Trophoblast cell (in vitro differentiated cells and primary cell): ENCODE data around the gene DUSP19.

Experiments used
- DNase-seq, 2 donors: peaks; one replicate each; pipeline ENCODE4 v3.0.0-alpha.2; 2016
- H2AFZ ChIP-seq: 2 replicates; pipeline ENCODE4 v1.6.1; 2013; ENCODE audit warnings: low read length, moderate library complexity, mild to moderate bottlenecking; ENCODE audit not compliant: insufficient read depth, poor library complexity
- H2AK5ac ChIP-seq: 2 replicates; pipeline ENCODE4 v1.6.1; 2013; ENCODE audit warnings: mild to moderate bottlenecking, low read length
- H2BK120ac ChIP-seq: 2 replicates; pipeline ENCODE4 v1.6.1; 2013; ENCODE audit warnings: low read length, mild to moderate bottlenecking, moderate library complexity; ENCODE audit not compliant: insufficient read depth, poor library complexity
- H2BK12ac ChIP-seq: 2 replicates; pipeline ENCODE4 v1.6.1; 2013; ENCODE audit warnings: mild to moderate bottlenecking, low read length, moderate library complexity
- H2BK5ac ChIP-seq: 2 replicates; pipeline ENCODE4 v1.6.1; 2013; ENCODE audit warnings: low read length, low read depth, moderate library complexity, mild to moderate bottlenecking; ENCODE audit not compliant: poor library complexity
- H3K14ac ChIP-seq: 2 replicates; pipeline ENCODE4 v1.6.1; 2013; ENCODE audit warnings: mild to moderate bottlenecking, low read length
- H3K18ac ChIP-seq: 2 replicates; pipeline ENCODE4 v1.6.1; 2013; ENCODE audit warnings: mild to moderate bottlenecking, low read length
- H3K23ac ChIP-seq: 2 replicates; pipeline ENCODE4 v1.6.1; 2013; ENCODE audit warnings: low read length
- H3K27ac ChIP-seq: 2 replicates; pipeline ENCODE4 v1.5.1; 2013; ENCODE audit warnings: low read depth, mild to moderate bottlenecking, inconsistent platforms, low read length, moderate library complexity
- H3K27me3 ChIP-seq: 2 replicates; pipeline ENCODE4 v1.6.1; 2013; ENCODE audit warnings: inconsistent platforms, mild to moderate bottlenecking, low read length, moderate library complexity; ENCODE audit not compliant: insufficient read depth
- H3K36me3 ChIP-seq, 2 experiments: 1 replicate in 1 of 2; 2 replicates in 1 of 2; pipeline ENCODE4 v1.6.1; 2013; ENCODE audit warnings: low read length in 2 of 2, mild to moderate bottlenecking in 2 of 2, moderate library complexity in 1 of 2; ENCODE audit not compliant: insufficient read depth in 2 of 2, control insufficient read depth in 1 of 2
- H3K4ac ChIP-seq: 2 replicates; pipeline ENCODE4 v1.6.1; 2013; ENCODE audit warnings: low read depth, mild to moderate bottlenecking, low read length, moderate library complexity
- H3K4me1 ChIP-seq, 2 experiments: 1 replicate in 1 of 2; 2 replicates in 1 of 2; pipeline ENCODE4 v1.6.1; 2013; ENCODE audit warnings: low read length in 2 of 2, mild to moderate bottlenecking in 2 of 2, moderate library complexity in 1 of 2; ENCODE audit not compliant: insufficient read depth in 2 of 2, control insufficient read depth in 1 of 2
- H3K4me2 ChIP-seq: 2 replicates; pipeline ENCODE4 v1.6.1; 2013; ENCODE audit warnings: inconsistent platforms, mild to moderate bottlenecking, low read length, moderate library complexity
- H3K4me3 ChIP-seq: 2 replicates; pipeline ENCODE4 v1.5.1; 2013; ENCODE audit warnings: mild to moderate bottlenecking, low read depth, low read length, inconsistent platforms
- H3K79me1 ChIP-seq: one replicate; pipeline ENCODE4 v1.6.1; 2013; ENCODE audit warnings: low read length
- H3K79me2 ChIP-seq: 2 replicates; pipeline ENCODE4 v1.6.1; 2013; ENCODE audit warnings: low read length, mild to moderate bottlenecking; ENCODE audit not compliant: control insufficient read depth, insufficient read depth, poor library complexity
- H3K9ac ChIP-seq: 2 replicates; pipeline ENCODE4 v1.6.1; 2013; ENCODE audit warnings: mild to moderate bottlenecking, low read length
- H3K9me3 ChIP-seq: 2 replicates; pipeline ENCODE4 v1.6.1; 2013; ENCODE audit warnings: low read depth, mild to moderate bottlenecking, control low read depth, inconsistent platforms, low read length; ENCODE audit not compliant: insufficient read depth
- H4K12ac ChIP-seq: 2 replicates; pipeline ENCODE4 v1.6.1; 2013; ENCODE audit warnings: low read depth, mild to moderate bottlenecking, low read length, moderate library complexity
- H4K8ac ChIP-seq: 2 replicates; pipeline ENCODE4 v1.6.1; 2013; ENCODE audit warnings: low read depth, mild to moderate bottlenecking, low read length, moderate library complexity
- H4K91ac ChIP-seq: one replicate; pipeline ENCODE4 v1.6.1; 2013; ENCODE audit warnings: low read depth, mild to moderate bottlenecking, low read length, moderate library complexity
- WGBS: extraction: QIAGEN DNeasy Blood & Tissue Kit; methylation state at CpG from one replicate; pipeline ENCODE4 v1.1.7; 2013; ENCODE audit warnings: missing lambda C conversion rate; ENCODE audit not compliant: insufficient read length, insufficient coverage; ENCODE audit errors: extremely low coverage; 5-methylcytosine and 5-hydroxymethylcytosine counted together

DUSP19 gene

DNA sequence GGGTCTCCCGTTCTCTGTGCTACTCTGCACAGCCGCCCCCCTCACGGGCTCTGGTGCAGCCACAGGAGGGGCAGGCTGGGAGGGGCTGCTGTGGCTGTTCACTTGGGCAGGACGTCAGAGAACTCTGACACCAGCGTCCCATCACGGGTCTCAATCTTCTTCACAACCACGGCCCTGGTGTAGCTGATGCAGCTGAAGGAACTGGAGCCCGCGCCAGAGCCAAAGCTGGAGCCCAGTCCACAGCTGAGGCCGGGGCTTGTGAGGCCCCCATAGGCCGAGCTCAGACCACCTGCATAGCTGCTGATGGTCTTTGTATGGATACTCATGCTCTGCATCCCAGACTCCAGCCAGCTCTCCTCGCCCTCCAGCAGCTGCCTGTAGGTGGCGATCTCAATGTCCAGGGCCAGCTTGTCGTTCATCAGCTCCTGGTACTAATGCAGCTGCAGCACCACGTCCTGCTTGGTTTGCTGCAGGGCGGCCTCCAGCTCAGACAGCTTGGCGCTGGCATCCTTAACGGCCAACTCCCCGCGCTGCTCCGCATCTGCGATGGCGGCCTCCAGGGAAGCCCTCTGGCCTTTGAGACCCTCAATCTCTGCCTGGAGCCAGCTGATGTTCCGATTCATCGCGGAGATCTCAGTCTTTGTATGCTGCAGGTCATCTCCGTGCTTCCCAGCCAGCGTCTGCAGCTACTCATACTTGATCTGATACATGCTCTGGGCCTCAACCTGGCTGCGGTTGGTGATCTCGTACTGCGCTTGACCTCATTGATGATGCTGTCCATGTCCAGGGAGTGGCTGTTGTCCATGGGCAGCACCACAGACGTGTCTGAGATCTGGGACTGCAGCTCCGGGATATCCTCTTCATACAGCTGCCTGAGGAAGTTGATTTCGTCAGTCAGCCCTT lies 7.4 kb upstream of the DUSP19 start:
- H3K14ac ChIP-seq, result no peak overlapping the region
- H3K4me1 ChIP-seq, result no peaks in the 10 kb centered on the region
- peaks cover 13% of the 10 kb centered on the region for H3K9me3 ChIP-seq
- DNase-seq, result peak; percentile 39 to 73
- H3K36me3 ChIP-seq, result no peaks in the 10 kb centered on the region
- H3K4me3 ChIP-seq, result no peak overlapping the region
- no peaks in the 10 kb centered on the region for H3K27me3 ChIP-seq
- H3K79me1 ChIP-seq, result no peaks in the 10 kb centered on the region
- no peak overlapping the region for H2BK120ac ChIP-seq
- no peaks in the 10 kb centered on the region for H3K79me2 ChIP-seq
- H2AFZ ChIP-seq, result no peak overlapping the region
- H2BK12ac ChIP-seq, result no peak overlapping the region
- H3K9ac ChIP-seq, result no peak overlapping the region
- no CpG with 5 or more reads among the region's 34 CpGs for WGBS
- no peak overlapping the region for H3K23ac ChIP-seq
- no peak overlapping the region for H3K4ac ChIP-seq
- H3K27ac ChIP-seq, result no peak overlapping the region
- no peak overlapping the region for H4K91ac ChIP-seq
- no peak overlapping the region for H3K18ac ChIP-seq
- H4K8ac ChIP-seq, result peak overlapping the region; percentile 26
- H2BK5ac ChIP-seq, result no peak overlapping the region
- H2AK5ac ChIP-seq, result no peak overlapping the region
- no peak overlapping the region for H3K4me2 ChIP-seq
- no peak overlapping the region for H4K12ac ChIP-seq

DNA sequence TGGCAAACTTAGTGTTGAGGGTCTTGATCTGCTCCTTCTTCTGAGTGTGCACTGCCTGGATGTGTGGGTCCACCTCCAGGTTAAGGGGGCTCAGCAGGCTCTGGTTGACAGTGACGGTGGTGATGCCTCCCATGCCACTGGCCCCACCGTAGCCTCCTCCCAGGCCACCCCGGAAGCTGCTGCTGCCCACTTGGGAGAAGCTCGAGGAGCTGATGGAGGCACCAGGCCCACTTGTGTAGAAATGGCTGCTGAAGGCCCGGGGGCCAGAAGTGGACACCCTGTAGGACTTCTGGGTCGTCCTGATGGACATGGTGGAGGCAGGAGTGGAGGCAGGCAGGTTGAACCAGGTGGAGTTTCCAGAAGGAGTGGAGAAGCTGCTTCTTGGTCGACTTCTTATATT lies 6.4 kb upstream of the DUSP19 start:
- no peak overlapping the region for H2BK5ac ChIP-seq
- H3K27me3 ChIP-seq, result no peaks in the 10 kb centered on the region
- H3K4me3 ChIP-seq, result no peak overlapping the region
- H3K23ac ChIP-seq, result no peak overlapping the region
- DNase-seq, result no peak
- no peak overlapping the region for H2BK120ac ChIP-seq
- no CpG with 5 or more reads among the region's 7 CpGs for WGBS
- H3K14ac ChIP-seq, result no peak overlapping the region
- H3K79me2 ChIP-seq, result no peaks in the 10 kb centered on the region
- no peak overlapping the region for H3K4me2 ChIP-seq
- no peak overlapping the region for H2AFZ ChIP-seq
- H3K79me1 ChIP-seq, result no peaks in the 10 kb centered on the region
- peaks cover 13% of the 10 kb centered on the region for H3K9me3 ChIP-seq
- no peak overlapping the region for H3K27ac ChIP-seq
- H3K9ac ChIP-seq, result no peak overlapping the region
- no peak overlapping the region for H2BK12ac ChIP-seq
- no peaks in the 10 kb centered on the region for H3K4me1 ChIP-seq
- no peak overlapping the region for H3K18ac ChIP-seq
- H4K12ac ChIP-seq, result no peak overlapping the region
- no peak overlapping the region for H4K91ac ChIP-seq
- H4K8ac ChIP-seq, result no peak overlapping the region
- no peaks in the 10 kb centered on the region for H3K36me3 ChIP-seq
- no peak overlapping the region for H3K4ac ChIP-seq
- no peak overlapping the region for H2AK5ac ChIP-seq

DNA sequence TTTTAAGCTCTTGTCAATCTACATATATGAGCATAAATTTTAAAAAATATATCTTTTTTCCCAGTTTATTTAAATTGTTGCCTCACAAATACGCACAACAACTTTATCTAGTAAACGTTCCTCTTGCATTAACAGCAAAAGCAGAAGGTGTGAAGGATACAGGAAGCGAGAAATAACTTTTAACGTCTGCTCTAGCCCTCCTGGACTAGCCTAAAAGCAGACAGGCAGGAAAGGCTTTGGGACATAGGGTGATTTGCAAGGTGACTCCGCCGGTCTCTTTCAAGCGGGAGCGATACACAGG lies 434 bp upstream of the DUSP19 start:
- no CpG with 5 or more reads among the region's 8 CpGs for WGBS
- no peak overlapping the region for H2BK12ac ChIP-seq

GRCh38 chr2:183079139-183079775 lies 710 bp downstream of the DUSP19 start:
- peak overlapping the region; percentile 70 for H3K18ac ChIP-seq
- no peaks in the 10 kb centered on the region for H3K9me3 ChIP-seq
- H3K27ac ChIP-seq, result no peak overlapping the region
- H2BK120ac ChIP-seq, result no peak overlapping the region
- peak overlapping the region; percentile 19 for H4K12ac ChIP-seq
- H3K14ac ChIP-seq, result peak overlapping the region; percentile 67
- H2AK5ac ChIP-seq, result no peak overlapping the region
- H3K23ac ChIP-seq, result no peak overlapping the region
- H2BK5ac ChIP-seq, result no peak overlapping the region
- no peak overlapping the region for H4K91ac ChIP-seq
- no peaks in the 10 kb centered on the region for H3K27me3 ChIP-seq
- no peaks in the 10 kb centered on the region for H3K36me3 ChIP-seq
- peaks cover 3 to 4% of the 10 kb centered on the region in 2 experiments for H3K4me1 ChIP-seq
- H2AFZ ChIP-seq, result peak overlapping the region; percentile 93
- no peak overlapping the region for H3K4me3 ChIP-seq
- no peaks in the 10 kb centered on the region for H3K79me2 ChIP-seq
- H3K4ac ChIP-seq, result no peak overlapping the region
- H4K8ac ChIP-seq, result peak overlapping the region; percentile 94
- H3K9ac ChIP-seq, result no peak overlapping the region
- peak overlapping the region; percentile 96 for H3K4me2 ChIP-seq
- WGBS, result no CpG with 5 or more reads among the region's 13 CpGs
- no peak overlapping the region for H2BK12ac ChIP-seq
- H3K79me1 ChIP-seq, result no peaks in the 10 kb centered on the region
- DNase-seq, result no peak

More for the DNA sequence above, 434 bp upstream of the DUSP19 start:
- Histone ChIP-seq H2BK120ac (no peak overlapping the region), H3K9ac (peak overlapping the region; percentile 42), H3K27me3 (no peaks in the 10 kb centered on the region), H2BK5ac (no peak overlapping the region), H3K79me2 (no peaks in the 10 kb centered on the region), H3K27ac (no peak overlapping the region), H4K91ac (no peak overlapping the region), H3K18ac (no peak overlapping the region), H3K79me1 (no peaks in the 10 kb centered on the region), H2AFZ (no peak overlapping the region), H4K8ac (no peak overlapping the region), H2AK5ac (no peak overlapping the region), H3K4me2 (peak overlapping the region; percentile 96), H3K4me3 (peak overlapping the region; percentile 70), H3K14ac (no peak overlapping the region), H3K9me3 (no peaks in the 10 kb centered on the region), H3K36me3 (no peaks in the 10 kb centered on the region), H3K4ac (no peak overlapping the region), H3K4me1 (peaks cover 3 to 4% of the 10 kb centered on the region in 2 experiments), H3K23ac (no peak overlapping the region), H4K12ac (no peak overlapping the region)
- DNase-seq, result no peak
